Astrocyte of the hippocampus (primary cell): Measurements from ENCODE around the gene CACNA1C.
"Not testable (repeated sequence)": the region's sequence is repeated elsewhere in the genome, so short reads cannot be mapped to it uniquely, and the experiment has no call there.

Source experiments
- DNase-seq: peaks from one replicate; pipeline ENCODE4 v3.0.0; 2011; ENCODE audit warnings: low read depth, low spot score

CACNA1C gene

GRCh38 chr12:2234091-2234490 is 181.3 kb downstream of the CACNA1C start:
- DNase-seq = no peak

DNA sequence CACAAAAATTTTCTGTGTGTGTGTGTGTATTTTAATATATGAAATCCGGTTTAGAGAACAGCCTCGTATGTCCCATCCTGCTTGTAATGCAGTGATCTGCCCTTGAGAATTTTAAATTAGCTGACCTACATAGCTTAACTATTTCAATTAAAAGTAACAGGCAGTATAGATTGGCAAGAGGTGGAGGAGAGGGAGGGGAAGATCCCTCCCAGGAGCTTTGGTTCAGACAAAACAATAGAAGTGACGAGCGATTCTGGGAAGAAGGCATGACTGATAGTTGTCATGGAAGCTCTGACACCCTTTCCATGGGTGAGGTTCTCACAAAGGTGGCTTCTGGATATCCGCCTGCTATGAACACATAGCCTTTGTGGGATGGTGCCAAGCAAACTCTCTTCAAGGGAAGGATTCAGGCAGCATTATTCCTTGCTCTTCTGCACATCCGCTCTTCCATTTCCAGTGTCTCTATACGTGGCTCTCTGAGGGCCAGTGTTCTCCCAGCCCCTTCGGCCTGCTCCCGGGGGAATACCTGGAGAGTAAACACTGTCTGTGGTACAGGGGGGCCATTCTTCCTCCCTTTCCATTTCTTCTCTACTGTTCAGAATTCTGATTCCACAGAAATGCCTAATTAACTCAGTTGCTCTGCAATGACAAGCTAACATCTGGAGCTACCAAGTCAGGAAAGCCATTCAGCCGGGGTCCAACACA is 182.0 kb downstream of the CACNA1C start:
- no peak for DNase-seq

- no peak for DNase-seq
Observed at GRCh38 chr12:2236506-2237294, 183.9 kb downstream of the CACNA1C start.

DNA sequence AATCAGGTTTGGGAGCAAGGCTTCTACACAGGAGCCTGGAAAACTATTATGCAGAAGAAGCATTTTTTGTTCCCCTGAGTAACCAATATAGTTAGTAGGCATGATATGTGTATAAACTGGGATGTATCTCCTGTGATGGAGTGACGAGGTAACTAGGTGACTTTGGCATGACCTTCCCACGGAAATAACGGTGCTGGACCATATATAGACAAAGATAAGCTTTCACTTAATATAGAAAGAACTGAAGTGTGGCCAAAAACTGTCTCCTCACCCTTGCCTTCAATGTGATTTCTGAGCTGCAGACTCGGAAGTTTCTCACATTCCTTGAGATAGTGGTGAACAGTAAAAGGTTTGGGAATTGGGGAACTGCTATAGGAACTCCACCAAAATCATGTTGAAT is 185.3 kb downstream of the CACNA1C start:
- no peak for DNase-seq

DNA sequence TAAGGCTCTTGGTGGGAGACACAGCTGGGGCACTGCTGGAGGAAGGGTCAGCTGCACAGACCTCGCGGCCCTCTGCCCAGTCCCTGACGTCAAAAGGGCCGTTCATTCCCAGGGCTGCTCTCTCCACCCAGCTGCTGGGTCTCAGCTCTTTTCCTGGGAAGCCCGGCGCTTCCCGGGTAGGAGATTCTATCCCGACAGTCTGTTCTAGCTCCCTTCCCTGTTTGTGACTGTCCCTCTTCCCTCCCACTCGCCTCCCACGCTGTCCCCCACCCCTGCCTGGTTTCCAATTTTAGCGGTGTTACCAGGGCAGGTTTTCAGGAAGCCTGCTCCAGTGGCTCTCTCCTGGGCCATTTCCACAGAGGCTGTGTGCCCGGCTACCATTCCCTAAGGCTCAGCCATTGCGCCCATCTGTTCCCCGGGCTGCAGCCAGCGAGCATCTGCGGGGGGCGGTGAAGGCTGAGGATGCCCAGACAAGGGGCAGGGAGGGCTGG is 186.6 kb downstream of the CACNA1C start:
- DNase-seq = no peak

- DNase-seq = no peak
Observed at GRCh38 chr12:2240390-2240789, 187.6 kb downstream of the CACNA1C start.

DNA sequence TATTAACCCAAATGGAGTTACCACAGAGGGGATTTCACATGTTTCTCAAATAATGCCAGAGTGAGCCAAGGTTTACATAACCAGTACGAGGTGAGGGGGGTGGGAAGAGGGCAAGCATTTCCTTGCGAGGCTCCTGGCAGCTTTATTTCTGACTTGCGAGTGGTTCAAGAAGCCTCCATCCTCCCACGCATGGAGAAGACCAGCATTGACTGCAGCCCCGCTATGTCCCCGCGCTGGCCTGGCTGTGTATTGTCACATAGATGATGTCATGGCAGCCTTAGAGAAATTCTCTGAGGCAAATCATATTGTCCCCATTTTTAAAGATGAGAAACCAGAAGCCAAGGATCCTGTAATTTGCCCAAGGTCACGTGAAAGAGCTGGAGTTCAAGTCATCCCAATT is 188.2 kb downstream of the CACNA1C start:
- no peak for DNase-seq

- DNase-seq = no peak
Observed at GRCh38 chr12:2242216-2242615, 189.4 kb downstream of the CACNA1C start.

DNA sequence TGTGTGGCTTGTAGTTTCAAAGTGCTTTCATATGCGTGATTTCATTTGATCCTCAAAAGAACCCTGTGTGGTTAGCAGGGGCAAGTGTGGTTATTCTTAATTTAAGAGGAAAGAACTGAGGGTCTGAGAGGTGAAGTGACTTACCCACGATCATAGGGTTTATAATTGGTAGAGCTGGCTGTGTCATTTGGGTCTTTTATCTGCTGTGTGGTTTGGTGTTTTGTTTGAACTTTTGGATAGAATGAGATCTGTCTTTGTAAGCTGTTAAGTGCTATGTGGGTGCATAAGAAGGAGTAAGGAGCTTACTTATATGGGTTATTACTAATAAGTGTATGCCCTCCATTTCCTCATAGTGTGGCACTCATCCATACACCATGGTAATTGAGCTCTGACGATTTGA is 190.0 kb downstream of the CACNA1C start:
- no peak for DNase-seq

DNA sequence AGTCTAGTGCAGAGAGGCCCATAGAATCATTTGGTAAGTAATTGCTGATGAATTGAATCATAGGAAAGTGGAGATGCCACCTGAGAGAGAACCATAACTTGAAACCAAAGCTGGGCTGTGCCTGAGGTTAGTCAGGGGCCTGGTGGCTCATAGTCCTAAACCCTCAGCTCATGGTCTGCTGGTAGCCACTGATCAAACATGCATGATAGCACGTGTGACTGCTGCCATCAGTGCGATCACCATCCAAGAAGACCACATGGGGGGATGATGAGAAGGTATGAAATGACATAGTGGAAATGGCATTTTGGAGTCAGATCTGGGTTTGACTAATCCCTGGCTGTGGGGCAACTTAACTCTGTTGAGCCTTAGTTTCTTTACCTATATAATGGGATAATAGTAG is 190.5 kb downstream of the CACNA1C start:
- DNase-seq = peak; percentile 32

GRCh38 chr12:2244013-2244861 is 191.4 kb downstream of the CACNA1C start:
- DNase-seq = peak; percentile 97

DNA sequence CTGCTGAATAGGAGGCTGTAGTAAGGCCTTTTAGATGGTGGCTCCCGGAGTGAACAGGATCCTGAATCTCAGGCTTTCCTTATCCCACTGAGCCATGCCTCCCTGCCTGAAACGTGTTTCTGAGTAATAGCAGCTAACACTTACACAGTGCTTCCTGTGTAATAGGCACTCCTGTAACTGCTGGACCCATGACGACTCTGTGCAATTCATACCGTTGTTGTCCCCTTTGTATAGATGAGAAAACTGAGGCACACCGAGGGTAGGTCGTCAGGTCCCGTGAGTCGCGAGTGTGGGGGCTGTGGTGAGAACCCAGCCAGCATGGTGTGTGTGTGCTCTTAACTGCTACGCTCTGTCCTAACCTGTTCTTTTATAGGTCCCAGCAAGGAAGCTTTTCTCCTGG is 193.6 kb downstream of the CACNA1C start:
- no peak for DNase-seq

- no peak for DNase-seq
Observed at GRCh38 chr12:2247120-2247519, 194.3 kb downstream of the CACNA1C start.

GRCh38 chr12:2247596-2247995 is 194.8 kb downstream of the CACNA1C start:
- DNase-seq = no peak

- no peak for DNase-seq
Observed at GRCh38 chr12:2248087-2248900, 195.5 kb downstream of the CACNA1C start.

DNA sequence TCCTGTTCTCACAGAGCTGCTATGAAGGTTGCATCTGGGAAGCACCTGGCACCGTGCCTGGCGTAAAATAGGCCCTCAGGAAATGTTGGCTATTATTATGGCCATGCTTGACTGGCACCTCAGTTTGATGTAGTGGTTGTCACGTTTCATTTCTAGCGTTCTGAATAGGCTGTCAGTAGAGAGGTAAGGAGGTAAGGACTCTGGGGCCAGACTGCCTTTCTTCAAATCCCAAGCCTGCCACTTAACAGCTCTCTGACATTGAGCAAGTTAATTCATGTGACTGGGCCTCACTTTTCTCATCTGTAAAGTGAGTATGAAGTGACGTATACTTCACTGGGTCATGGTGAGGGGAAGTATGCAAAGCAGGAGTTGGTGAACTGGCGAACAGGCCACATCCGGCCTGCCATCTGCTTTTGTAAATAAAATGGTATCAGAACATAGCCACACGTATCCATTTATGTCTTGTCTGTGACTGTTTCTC is 196.2 kb downstream of the CACNA1C start:
- no peak for DNase-seq

DNA sequence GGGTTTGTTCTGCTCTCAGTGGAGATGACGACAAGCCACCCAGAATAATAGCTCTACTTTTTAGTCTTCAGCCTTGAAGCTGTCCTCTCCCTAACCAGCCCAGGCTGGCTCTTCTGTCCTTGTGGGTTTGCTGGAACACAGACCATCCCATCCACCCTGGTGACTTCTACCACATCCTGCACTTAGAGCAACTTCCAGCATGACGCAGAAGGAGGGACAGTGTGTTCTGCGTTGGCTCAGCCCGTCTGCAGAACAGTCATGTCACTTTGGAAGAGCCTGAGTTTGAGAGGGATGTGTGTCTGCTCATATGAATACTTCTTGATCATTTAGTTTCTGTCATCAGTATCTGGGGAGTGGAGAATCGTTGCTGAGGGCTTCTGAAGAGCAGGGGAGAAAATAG is 198.0 kb downstream of the CACNA1C start:
- DNase-seq = no peak

GRCh38 chr12:2251526-2252209 is 198.9 kb downstream of the CACNA1C start:
- DNase-seq = no peak

- no peak for DNase-seq
Observed at GRCh38 chr12:2255311-2255710, 202.5 kb downstream of the CACNA1C start.

GRCh38 chr12:2255731-2256130 is 202.9 kb downstream of the CACNA1C start:
- DNase-seq = not testable (repeated sequence)
